ENCODE results near the gene AVPI1. TPM values are rescaled to one million over a fixed set of nuclear protein-coding genes. Genes with fewer than 3 reads are reported as not detected.

AVPI1 gene
- total and polyA plus RNA-seq, 2 of the 13 experiments (the other 11 are each of a cell fraction or from before 2014, with no cell fraction given), result 39.8 to 61.2 TPM

DNA sequence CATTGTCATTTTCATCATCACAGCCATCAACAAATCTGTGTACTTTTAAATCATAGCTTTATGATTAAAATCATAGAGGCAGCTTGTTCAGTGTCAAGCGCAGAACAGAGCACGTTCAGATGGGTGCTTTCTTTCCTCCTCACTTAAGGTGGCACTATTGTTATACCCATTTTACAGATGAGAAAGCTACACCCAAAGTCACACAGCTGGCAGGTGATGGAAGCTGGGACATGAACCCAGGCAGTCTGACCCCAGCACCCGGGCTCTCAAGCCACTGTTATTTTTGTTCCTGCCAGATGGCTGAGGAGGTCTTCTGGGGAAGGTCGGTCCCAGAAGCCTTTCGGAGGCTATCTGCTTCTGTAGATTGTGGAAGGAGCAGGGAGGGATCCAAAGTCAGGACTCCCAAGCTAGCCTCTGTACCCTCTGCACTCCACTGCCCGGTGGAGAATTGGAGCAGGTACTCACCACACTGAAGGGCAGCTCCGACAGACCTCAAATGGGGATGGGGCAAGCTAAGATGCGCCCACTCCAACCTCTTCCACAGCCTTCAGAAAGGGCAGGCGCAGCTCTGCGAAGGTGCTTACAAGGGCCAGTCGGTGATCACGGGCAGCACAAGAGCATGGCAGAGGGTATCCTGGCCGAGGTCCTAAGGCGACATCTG, 610 bp downstream of the AVPI1 start:
- no peaks in the 10 kb centered on the region for H3K36me3 ChIP-seq (replicated peaks in 1 of 2; ENCODE audit: control insufficient read depth in 1 of 2, insufficient read depth in 2 of 2, low read length in 2 of 2)
- H3K27ac ChIP-seq (ENCODE audit: extremely low read length, insufficient read depth, low read length), result peak overlapping the region; percentile 92
- WGBS (ENCODE audit: low lambda C conversion rate), result 1% methylated on average over 6 of the region's 14 CpGs
- peak overlapping the region; percentile 96 for H3K9ac ChIP-seq (ENCODE audit: insufficient read depth, low read depth, low read length)
- in situ Hi-C loops (cut with HindIII; ENCODE audit: extremely low pct_ligation_motif_present, low pct_unique_long_range_greater_than_20kb), result no loop called here
- H3K79me2 ChIP-seq (ENCODE audit: insufficient read depth, low read length), result peaks cover 47% of the 10 kb centered on the region
- no peak overlapping the region for H2AFZ ChIP-seq (ENCODE audit: low read length)
- peaks cover 14% of the 10 kb centered on the region for H4K20me1 ChIP-seq (ENCODE audit: insufficient read depth, low read length)
- peak overlapping the region; percentile 91 to 97 (median 95) for H3K4me3 ChIP-seq (replicated peaks in 1 of 3; ENCODE audit: insufficient read depth in 1 of 3, low read depth in 2 of 3, low read length in 3 of 3)
- H3K4me1 ChIP-seq (ENCODE audit: insufficient read depth, low read length), result peaks cover 59% of the 10 kb centered on the region
- POLR2A ChIA-PET, result interaction anchor here (0.6 to 3.5 kb wide), 17 partner anchors 10 to 189 kb away, joined by 3 to 39 read pairs (median 5); partner anchors contain the start of genes HOGA1, PI4K2A, UBTD1 and ZFYVE27
- peak overlapping the region; percentile 93 for H3K4me2 ChIP-seq (ENCODE audit: low read depth, low read length)
- intact Hi-C loops (cut with micrococcal nuclease; ENCODE audit: unreplicated experiment), result no loop called here
- CTCF ChIA-PET (ENCODE audit: low intra/inter-chr PET ratio, low total read pairs), result interaction anchor here (2.1 kb wide), 1 partner anchor 15 kb away, joined by 6 read pairs; no protein-coding TSS in a partner anchor
- no peak for FAIRE-seq
- no peaks in the 10 kb centered on the region for H3K9me3 ChIP-seq (ENCODE audit: low read length)
- ATAC-seq, result peak; percentile 0; the same call in 1 of the 3 replicates
- BruUV-seq (replicated peaks), result TSS peak; percentile 68
- no peaks in the 10 kb centered on the region; a peak in 1 of 5 replicates for H3K27me3 ChIP-seq (ENCODE audit: control insufficient read depth in 1 of 2, insufficient read depth in 2 of 2, low read length in 2 of 2)
- DNase-seq (ENCODE audit: low spot score), result no peak
- TF ChIP-seq ZNF446 (CRISPR knock-in tag; IDR thresholded peaks at IDR 0.05), result no peak
- peak; percentile 20; the same call in 1 of the 2 replicates for TF ChIP-seq CTCF (CRISPR knock-in tag; IDR thresholded peaks at IDR 0.05)
- peak; percentile 88 for TF ChIP-seq ADNP (CRISPR knock-in tag; IDR thresholded peaks at IDR 0.05)
- TF ChIP-seq TFAP4 (IDR thresholded peaks at IDR 0.05; ENCODE audit: borderline replicate concordance, low read depth), result no peak
- peak; percentile 27; the same call in 1 of the 2 replicates for TF ChIP-seq ZNF891 (CRISPR knock-in tag; IDR thresholded peaks at IDR 0.05)
- no peak for TF ChIP-seq ZNF605 (CRISPR knock-in tag; IDR thresholded peaks at IDR 0.05)
- TF ChIP-seq ZNF225 (CRISPR knock-in tag; IDR thresholded peaks at IDR 0.05), result no peak
- 0 out of 2 replicates have a peak, but pooled peaks have one; percentile 3 for TF ChIP-seq ZNF564 (CRISPR knock-in tag; IDR thresholded peaks at IDR 0.05)
- TF ChIP-seq, protein P1, sequence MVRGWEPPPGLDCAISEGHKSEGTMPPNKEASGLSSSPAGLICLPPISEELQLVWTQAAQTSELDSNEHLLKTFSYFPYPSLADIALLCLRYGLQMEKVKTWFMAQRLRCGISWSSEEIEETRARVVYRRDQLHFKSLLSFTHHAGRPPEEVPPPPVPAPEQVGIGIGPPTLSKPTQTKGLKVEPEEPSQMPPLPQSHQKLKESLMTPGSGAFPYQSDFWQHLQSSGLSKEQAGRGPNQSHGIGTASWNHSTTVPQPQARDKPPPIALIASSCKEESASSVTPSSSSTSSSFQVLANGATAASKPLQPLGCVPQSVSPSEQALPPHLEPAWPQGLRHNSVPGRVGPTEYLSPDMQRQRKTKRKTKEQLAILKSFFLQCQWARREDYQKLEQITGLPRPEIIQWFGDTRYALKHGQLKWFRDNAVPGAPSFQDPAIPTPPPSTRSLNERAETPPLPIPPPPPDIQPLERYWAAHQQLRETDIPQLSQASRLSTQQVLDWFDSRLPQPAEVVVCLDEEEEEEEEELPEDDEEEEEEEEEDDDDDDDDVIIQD (CRISPR knock-in tag; IDR thresholded peaks at IDR 0.05; ENCODE audit: low read depth), result no peak
- no peak for TF ChIP-seq CEBPG (CRISPR knock-in tag; IDR thresholded peaks at IDR 0.05)
- no peak for TF ChIP-seq NR2F1 (CRISPR knock-in tag; IDR thresholded peaks at IDR 0.05)
- peak; percentile 34; the same call in 1 of the 2 replicates for TF ChIP-seq RCOR2 (CRISPR knock-in tag; IDR thresholded peaks at IDR 0.05)
- peak; percentile 13; the same call in 1 of the 2 replicates for TF ChIP-seq ZNF850 (CRISPR knock-in tag; conservative IDR thresholded peaks at IDR 0.05)
- TF ChIP-seq ZNF160 (CRISPR knock-in tag; IDR thresholded peaks at IDR 0.05), result no peak
- 0 out of 2 replicates have a peak, but pooled peaks have one; percentile 50 for TF ChIP-seq ZNF772 (CRISPR knock-in tag; IDR thresholded peaks at IDR 0.05)
- no peak for TF ChIP-seq AKAP8 (CRISPR knock-in tag; IDR thresholded peaks at IDR 0.05)
- no peak for TF ChIP-seq NFYB (CRISPR knock-in tag; IDR thresholded peaks at IDR 0.05)
- peak; percentile 89 for TF ChIP-seq ZMYM3 (CRISPR knock-in tag; IDR thresholded peaks at IDR 0.05)
- TF ChIP-seq ZNF777 (CRISPR knock-in tag; IDR thresholded peaks at IDR 0.05), result no peak
- TF ChIP-seq NCOA1 (CRISPR knock-in tag; IDR thresholded peaks at IDR 0.05), result no peak
- TF ChIP-seq, protein P2, sequence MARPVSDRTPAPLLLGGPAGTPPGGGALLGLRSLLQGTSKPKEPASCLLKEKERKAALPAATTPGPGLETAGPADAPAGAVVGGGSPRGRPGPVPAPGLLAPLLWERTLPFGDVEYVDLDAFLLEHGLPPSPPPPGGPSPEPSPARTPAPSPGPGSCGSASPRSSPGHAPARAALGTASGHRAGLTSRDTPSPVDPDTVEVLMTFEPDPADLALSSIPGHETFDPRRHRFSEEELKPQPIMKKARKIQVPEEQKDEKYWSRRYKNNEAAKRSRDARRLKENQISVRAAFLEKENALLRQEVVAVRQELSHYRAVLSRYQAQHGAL (CRISPR knock-in tag; IDR thresholded peaks at IDR 0.05; ENCODE audit: not compliant biosample characterization), result no peak

Data from HepG2 (cell line).